K562 (cell line): ENCODE results near the gene ATP6V0D1. TPM values are rescaled to one million over a fixed set of nuclear protein-coding genes. Genes with fewer than 3 reads are reported as not detected.

Experiments used
- ATAC-seq: fragments of 200-7000 bp; cut with Tn5 transposase; 3 replicates; pipeline ENCODE4 v1.9.1; 2020; ENCODE audit warnings: moderate library complexity
- BruUV-seq: library from RNA; stranded (reverse); fragments of 400-500 nt; replicated peaks from 2 replicates; lab custom pipeline; 2021; lab: Mats Ljungman, UMichigan
- CTCF ChIA-PET: fragments of 300-600 bp; formaldehyde crosslinking; extraction: SDS; loops from one replicate; lab custom pipeline; 2021; ENCODE audit warnings: low intra/inter-chr PET ratio; lab: Yijun Ruan, JAX
- POLR2A ChIA-PET: fragments of 300-600, 350-650 bp; sonication (Branson Sonifier 250); formaldehyde crosslinking; extraction: SDS; loops from one replicate; lab custom pipeline; 2021; ENCODE audit warnings: antibody characterized with exemption, inconsistent platforms; lab: Yijun Ruan, JAX
- DNase-seq, 4 experiments: peaks; one replicate each; pipeline versions ENCODE4 v3.0.0 to v3.0.0-alpha.2; 2011 to 2018; ENCODE audit warnings: low spot score in 3 of 4, mixed read lengths in 3 of 4; ENCODE audit errors: extremely low read depth in 1 of 4
- FAIRE-seq: peaks from 2 replicates; lab custom pipeline; 2011; peaks lifted over from hg19 to GRCh38; lab: Jason Lieb, UNC
- H2AFZ ChIP-seq: 2 replicates; pipeline ENCODE4 v1.6.0; 2011; ENCODE audit warnings: low read depth, low read length, control low read depth, inconsistent platforms
- H3K27ac ChIP-seq: fragments of 200-600 bp; 3 replicates; pipeline ENCODE4 v1.8.0; 2011; ENCODE audit warnings: low read depth, mild to moderate bottlenecking, control low read depth, inconsistent platforms, low read length, moderate library complexity, mixed read lengths; ENCODE audit errors: extremely low read depth
- H3K27me3 ChIP-seq, 2 experiments: fragments of 300-600 bp in 1 of 2; 2 replicates in 1 of 2; 3 replicates in 1 of 2; pipeline versions ENCODE4 v1.6.0 to v1.8.0; 2011; ENCODE audit warnings: inconsistent platforms in 2 of 2, low read length in 2 of 2, mild to moderate bottlenecking in 1 of 2, mixed read lengths in 1 of 2, moderate library complexity in 1 of 2; ENCODE audit not compliant: control insufficient read depth in 2 of 2, insufficient read depth in 2 of 2
- H3K36me3 ChIP-seq: fragments of 300-600 bp; 3 replicates; pipeline ENCODE4 v1.8.0; 2011; ENCODE audit warnings: mild to moderate bottlenecking, low read length, inconsistent platforms; ENCODE audit not compliant: control insufficient read depth, insufficient read depth
- H3K4me1 ChIP-seq, 2 experiments: fragments of 200-600 bp in 1 of 2; replicated peaks in 1 of 2; 2 replicates in 1 of 2; 3 replicates in 1 of 2; pipeline versions ENCODE4 v1.5.1 to v1.8.0; 2011; ENCODE audit warnings: inconsistent platforms in 2 of 2, low read length in 2 of 2, mild to moderate bottlenecking in 1 of 2, mixed read lengths in 1 of 2, moderate library complexity in 1 of 2; ENCODE audit not compliant: control insufficient read depth in 2 of 2, insufficient read depth in 2 of 2
- H3K4me2 ChIP-seq: 2 replicates; pipeline ENCODE4 v1.6.1; 2011; ENCODE audit warnings: low read length, control low read depth, inconsistent platforms, mixed read lengths; ENCODE audit not compliant: insufficient read depth
- H3K4me3 ChIP-seq: fragments of 200-600 bp; sonication (generic), shearing (Covaris generic); 2 replicates; pipeline ENCODE4 v1.5.1; 2016; ENCODE audit warnings: control low read depth, inconsistent platforms
- H3K79me2 ChIP-seq: fragments of 200-600 bp; 3 replicates; pipeline ENCODE4 v1.8.0; 2011; ENCODE audit warnings: low read length, inconsistent platforms; ENCODE audit not compliant: control insufficient read depth, insufficient read depth
- H3K9ac ChIP-seq, 2 experiments: 2 replicates each; pipeline versions ENCODE4 v1.6.0 to v1.6.1; 2011; ENCODE audit warnings: low read depth in 2 of 2, low read length in 2 of 2, control low read depth in 1 of 2, inconsistent platforms in 1 of 2, mild to moderate bottlenecking in 1 of 2, mixed read lengths in 1 of 2; ENCODE audit not compliant: insufficient read depth in 1 of 2
- H3K9me1 ChIP-seq: one replicate; pipeline ENCODE4 v1.6.0; 2011; ENCODE audit warnings: inconsistent platforms, mild to moderate bottlenecking, low read length, moderate library complexity; ENCODE audit not compliant: control insufficient read depth, insufficient read depth
- H3K9me3 ChIP-seq: replicated peaks from 2 replicates; pipeline ENCODE4 v1.5.1; 2011; ENCODE audit warnings: low read depth, low read length, inconsistent platforms; ENCODE audit not compliant: control insufficient read depth, insufficient read depth
- H4K20me1 ChIP-seq: replicated peaks from 2 replicates; pipeline ENCODE4 v1.6.1; 2011; ENCODE audit warnings: low read length, inconsistent platforms, mixed read lengths; ENCODE audit not compliant: control insufficient read depth, insufficient read depth
- ARID4B ChIP-seq: sonication (generic); formaldehyde crosslinking; IDR thresholded peaks from 2 replicates; pipeline ENCODE4 v1.8.0; 2022; ENCODE audit warnings: mild to moderate bottlenecking, missing genetic modification reagents
- E2F4 ChIP-seq: sonication (generic); formaldehyde crosslinking; IDR thresholded peaks from 2 replicates; pipeline ENCODE4 v1.8.0; 2022; ENCODE audit warnings: mild to moderate bottlenecking, low read depth, missing genetic modification reagents
- MAX ChIP-seq: sonication (generic); formaldehyde crosslinking; IDR thresholded peaks from 2 replicates; pipeline ENCODE4 v1.9.0; 2022; ENCODE audit warnings: mild to moderate bottlenecking, missing genetic modification reagents
- MEIS2 ChIP-seq: fragments of 450-650 bp; IDR thresholded peaks from 2 replicates; pipeline ENCODE4 v1.6.1; 2014; ENCODE audit warnings: mild to moderate bottlenecking; ENCODE audit not compliant: partially characterized antibody
- RCOR1 ChIP-seq, 2 experiments: IDR thresholded peaks; 2 replicates each; pipeline ENCODE4 v1.6.1; 2012; ENCODE audit warnings: low read depth in 2 of 2, low read length in 2 of 2, borderline replicate concordance in 1 of 2, improper control_type of control experiment in 1 of 2
- SRSF7 ChIP-seq: fragments of 200-400 bp; formaldehyde crosslinking; optimal IDR thresholded peaks from 2 replicates; pipeline ENCODE3; 2017; ENCODE audit warnings: mild to moderate bottlenecking, low read depth, low read length
- TEAD1 ChIP-seq, 2 experiments: fragments of 450-650 bp in 1 of 2; sonication (generic) in 1 of 2; formaldehyde crosslinking; IDR thresholded peaks; 2 replicates each; pipeline versions ENCODE4 v1.4.0 to v1.8.0; 2020 to 2022; ENCODE audit warnings: mild to moderate bottlenecking in 2 of 2, missing genetic modification reagents in 1 of 2
- WGBS: fragments of 100-300 bp; shearing (Covaris generic); methylation state at CpG from one replicate; pipeline ENCODE4 v1.1.6; 2016; ENCODE audit warnings: low coverage, mixed read lengths; ENCODE audit not compliant: insufficient coverage; ENCODE audit errors: missing lambda C conversion rate; 5-methylcytosine and 5-hydroxymethylcytosine counted together
- in situ Hi-C: fragments of 300-500 bp; cut with MboI; formaldehyde crosslinking; loops from 4 replicates; pipeline ENCODE4 v1.15.0; 2018; ENCODE audit warnings: inconsistent platforms, mixed read lengths
- intact Hi-C: fragments of 100-400 bp; cut with micrococcal nuclease; formaldehyde crosslinking; loops from 2 replicates; pipeline ENCODE4 v1.14.2; 2022
- polyA plus RNA-seq, 8 experiments: library from polyadenylated mRNA; depleted of rRNA in 4 of 8; stranded (reverse) in 5 of 8; unstranded in 3 of 8; fragments of >200 nt; fragmentation: Nextera tagmentation in 2 of 8; fragmentation: Illumina TruSeq in 1 of 8; extraction: Ambion mirVana in 2 of 8; extraction: Trizol in 1 of 8; gene quantifications; 2 replicates each; pipeline versions ENCODE4 v1.2.1 to v1.2.3, GENCODE V29; 2011 to 2014; ENCODE audit warnings: inconsistent platforms in 1 of 8, missing spikeins in 1 of 8
- total RNA-seq, 7 experiments: library from RNA; depleted of rRNA in 6 of 7; stranded (reverse); fragments of >200 nt in 6 of 7; fragmentation: Illumina TruSeq in 2 of 7; extraction: Trizol in 2 of 7; gene quantifications; 2 replicates each; pipeline versions ENCODE4 v1.2.1 to v1.2.3, GENCODE V29; 2011 to 2021; ENCODE audit warnings: low replicate concordance in 1 of 7

The ATP6V0D1 gene
- total and polyA plus RNA-seq, 9 of the 15 experiments (the other 6 are each of a cell fraction or from before 2014, with no cell fraction given): 23.2 to 69.7 (median 45.6) TPM

- intact Hi-C loops (loop anchor here (10.0 kb wide), 1 partner anchor 505 kb away; no protein-coding TSS in a partner anchor), in situ Hi-C loops (no loop called here)
- H3K27ac ChIP-seq: peak overlapping the region; percentile 15; the same call in 2 of the 3 replicates
- FAIRE-seq (peak; percentile 97), DNase-seq (peak; percentile 80 to 90 (median 86)), ATAC-seq (peak; percentile 93)
- POLR2A ChIA-PET: interaction anchor here (0.6 to 1.3 kb wide), 4 partner anchors 8 to 136 kb away, joined by 3 to 6 read pairs (median 4); no protein-coding TSS in a partner anchor
- H3K36me3 ChIP-seq: peaks cover 30% of the 10 kb centered on the region; the same call in 2 of the 3 replicates
- H3K4me1 ChIP-seq: peaks cover 26 to 43% of the 10 kb centered on the region in 2 experiments
- no peak overlapping the region for H2AFZ ChIP-seq
- no TSS peak for BruUV-seq
- H3K9me3 ChIP-seq: no peaks in the 10 kb centered on the region
- WGBS: 33% methylated on average over 5 of the region's 5 CpGs
- peak overlapping the region; percentile 7 to 85; a peak in 3 of 4 replicates for H3K9ac ChIP-seq
- no peak overlapping the region for H3K4me3 ChIP-seq
- peaks cover 50% of the 10 kb centered on the region for H4K20me1 ChIP-seq
- CTCF ChIA-PET: no interaction called here
- H3K27me3 ChIP-seq: no peaks in the 10 kb centered on the region
- H3K9me1 ChIP-seq: peaks cover 22% of the 10 kb centered on the region
- peak overlapping the region; percentile 52 for H3K4me2 ChIP-seq
- H3K79me2 ChIP-seq: peaks cover 40% of the 10 kb centered on the region
- 0 out of 2 replicates have a peak, but pooled peaks have one; percentile 43 for TF ChIP-seq ARID4B (CRISPR knock-in tag)
- peak; percentile 58 for TF ChIP-seq MAX
- no peak for TF ChIP-seq MEIS2
- TF ChIP-seq RCOR1 (IDR thresholded peaks at IDR 0.05; ENCODE audit: borderline replicate concordance in 1 of 2, low read depth in 2 of 2, low read length in 2 of 2): peak in 1 of 2 experiments; percentile 57; a peak in 3 of 4 replicates
- no peak for TF ChIP-seq E2F4
- 0 out of 4 replicates have a peak, but pooled peaks of 1 of the 2 experiments have one; percentile 65 for TF ChIP-seq TEAD1 (CRISPR knock-in tag; IDR thresholded peaks at IDR 0.05)
- TF ChIP-seq SRSF7: no peak
These were observed 20.8 kb downstream of the ATP6V0D1 start for GRCh38 chr16:67460168-67460567.
